Measurements from ENCODE around the gene NOXA1.

DNA sequence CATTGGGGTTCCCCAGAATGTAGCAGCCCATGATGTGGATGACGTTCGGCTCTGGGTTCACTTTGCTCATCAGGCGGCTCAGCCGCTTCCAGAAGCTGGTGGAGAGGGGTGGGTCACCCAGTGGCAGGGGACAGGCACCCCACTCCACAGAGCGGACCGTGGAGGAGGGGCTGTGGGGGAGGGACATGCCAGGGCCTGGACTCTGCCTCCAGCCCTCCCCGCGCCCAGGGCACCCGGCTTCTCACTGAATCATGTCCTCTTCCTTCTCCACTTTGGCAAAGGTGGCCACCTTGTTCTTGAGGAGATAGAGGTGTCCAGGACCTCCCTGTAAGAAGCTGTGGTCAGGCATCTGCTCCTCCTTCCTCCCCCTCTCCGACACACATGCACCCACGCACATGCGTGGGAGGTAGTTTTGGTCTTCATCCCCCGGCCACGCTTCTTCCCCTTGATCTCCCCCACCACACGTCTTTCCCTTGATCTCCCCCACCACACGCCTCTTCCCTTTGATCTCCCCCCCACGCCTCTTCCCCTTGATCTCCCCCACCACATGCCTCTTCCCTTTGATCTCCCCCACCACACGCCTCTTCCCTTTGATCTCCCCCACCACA is 26.8 kb downstream of the NOXA1 start:
- TF ChIP-seq GABPA (IDR thresholded peaks at IDR 0.05; ENCODE audit: borderline replicate concordance, insufficient read depth, low read length) (no peak), POLR2A (IDR thresholded peaks at IDR 0.05; ENCODE audit: control extremely low read depth in 1 of 2, low read depth in 2 of 2, low read length in 2 of 2) (no peak), TAF1 (IDR thresholded peaks at IDR 0.05; ENCODE audit: low read depth, low read length) (no peak), POLR2AphosphoS5 (IDR thresholded peaks at IDR 0.05; ENCODE audit: low read depth, low read length) (no peak), RXRA (IDR thresholded peaks at IDR 0.05; ENCODE audit: insufficient read depth, low read depth, low read length) (no peak), FOSL1 (IDR thresholded peaks at IDR 0.05; ENCODE audit: insufficient read depth, low read depth, low read length) (no peak), GTF2F1 (IDR thresholded peaks at IDR 0.05; ENCODE audit: borderline replicate concordance, low read depth, low read length) (no peak), NRF1 (IDR thresholded peaks at IDR 0.05; ENCODE audit: low read depth, low read length) (no peak), SP1 (IDR thresholded peaks at IDR 0.05; ENCODE audit: low read depth, low read length) (no peak)
- TF ChIP-seq, protein P1, sequence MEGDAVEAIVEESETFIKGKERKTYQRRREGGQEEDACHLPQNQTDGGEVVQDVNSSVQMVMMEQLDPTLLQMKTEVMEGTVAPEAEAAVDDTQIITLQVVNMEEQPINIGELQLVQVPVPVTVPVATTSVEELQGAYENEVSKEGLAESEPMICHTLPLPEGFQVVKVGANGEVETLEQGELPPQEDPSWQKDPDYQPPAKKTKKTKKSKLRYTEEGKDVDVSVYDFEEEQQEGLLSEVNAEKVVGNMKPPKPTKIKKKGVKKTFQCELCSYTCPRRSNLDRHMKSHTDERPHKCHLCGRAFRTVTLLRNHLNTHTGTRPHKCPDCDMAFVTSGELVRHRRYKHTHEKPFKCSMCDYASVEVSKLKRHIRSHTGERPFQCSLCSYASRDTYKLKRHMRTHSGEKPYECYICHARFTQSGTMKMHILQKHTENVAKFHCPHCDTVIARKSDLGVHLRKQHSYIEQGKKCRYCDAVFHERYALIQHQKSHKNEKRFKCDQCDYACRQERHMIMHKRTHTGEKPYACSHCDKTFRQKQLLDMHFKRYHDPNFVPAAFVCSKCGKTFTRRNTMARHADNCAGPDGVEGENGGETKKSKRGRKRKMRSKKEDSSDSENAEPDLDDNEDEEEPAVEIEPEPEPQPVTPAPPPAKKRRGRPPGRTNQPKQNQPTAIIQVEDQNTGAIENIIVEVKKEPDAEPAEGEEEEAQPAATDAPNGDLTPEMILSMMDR (IDR thresholded peaks at IDR 0.05; ENCODE audit: control extremely low read depth in 1 of 3, insufficient read depth in 1 of 3, low read depth in 1 of 3, low read length in 3 of 3) = no peak
